T-helper 2 cell treated with Interferon-gamma antibody and Interleukin-4, amounts not matched to agents 100 ng/mL and 5 ng/mL, for 36 hours (primary cell): Measurements from ENCODE around the gene ZNF319. TPM values are rescaled to one million over a fixed set of nuclear protein-coding genes. Genes with fewer than 3 reads are reported as not detected.

Experiments used
- total RNA-seq: library from RNA; stranded (reverse); gene quantifications from 2 replicates; pipeline ENCODE4 v1.2.3, GENCODE V29; 2022

The ZNF319 gene
- total RNA-seq, 1 donor from 2014 or later = 16.7 TPM

Other genes with a start within 250 kb of the ZNF319 start
- gene KIFC3, start 198.2 kb downstream of the ZNF319 start, total RNA-seq = not detected in 2 replicates
- gene CNGB1, start 29.5 kb downstream of the ZNF319 start, total RNA-seq = not detected in 2 replicates
- 60.9 and 64.9 TPM in 2 replicates for gene USB1, start 735 bp upstream of the ZNF319 start, total RNA-seq
- gene MMP15, start 25.1 kb upstream of the ZNF319 start, total RNA-seq = 0.95 and 1.2 TPM in 2 replicates
- gene CFAP20, start 128.7 kb upstream of the ZNF319 start, total RNA-seq = 43.8 and 44.3 TPM in 2 replicates
- 68.5 and 70.0 TPM in 2 replicates for gene CSNK2A2, start 197.4 kb upstream of the ZNF319 start, total RNA-seq